ENCODE data around the gene MYO15A. TPM values are rescaled to one million over a fixed set of nuclear protein-coding genes. Genes with fewer than 3 reads are reported as not detected.

The MYO15A gene
- total RNA-seq = 0.07 and 0.20 TPM in 2 replicates

GRCh38 chr17:18108401-18109312 is at the start of gene MYO15A:
MYO15A (plus strand) TSS chr17:18108756; CDS start chr17:18118801, 10,045 bp downstream.
- DNase-seq (ENCODE audit: low read depth, low spot score) = no peak

GRCh38 chr17:18059283-18059682 is 49.3 kb upstream of the MYO15A start:
- DNase-seq (ENCODE audit: low read depth, low spot score) = no peak

GRCh38 chr17:18064053-18064452 is 44.5 kb upstream of the MYO15A start:
- DNase-seq (ENCODE audit: low read depth, low spot score) = no peak

- no peak for DNase-seq (ENCODE audit: low read depth, low spot score)
Measured at GRCh38 chr17:18065546-18065945, 43.0 kb upstream of the MYO15A start.

- no peak for DNase-seq (ENCODE audit: low read depth, low spot score)
Measured at GRCh38 chr17:18066866-18067265, 41.7 kb upstream of the MYO15A start.

- DNase-seq (ENCODE audit: low read depth, low spot score) = no peak
Measured at GRCh38 chr17:18069101-18069500, 39.5 kb upstream of the MYO15A start.

- DNase-seq (ENCODE audit: low read depth, low spot score) = no peak
Measured at GRCh38 chr17:18070861-18071340, 37.7 kb upstream of the MYO15A start.

- no peak for DNase-seq (ENCODE audit: low read depth, low spot score)
Measured at GRCh38 chr17:18071751-18072150, 36.8 kb upstream of the MYO15A start.

GRCh38 chr17:18074566-18075272 is 33.8 kb upstream of the MYO15A start:
- no peak for DNase-seq (ENCODE audit: low read depth, low spot score)

GRCh38 chr17:18076936-18077335 is 31.6 kb upstream of the MYO15A start:
- DNase-seq (ENCODE audit: low read depth, low spot score) = no peak

- DNase-seq (ENCODE audit: low read depth, low spot score) = no peak
Measured at GRCh38 chr17:18079543-18079942, 29.0 kb upstream of the MYO15A start.

GRCh38 chr17:18084256-18084655 is 24.3 kb upstream of the MYO15A start:
- no peak for DNase-seq (ENCODE audit: low read depth, low spot score)

GRCh38 chr17:18087610-18088491 is 20.7 kb upstream of the MYO15A start, which contains the start of gene DRG2:
DRG2 (plus strand) TSS chr17:18087948; CDS start chr17:18088024, 76 bp downstream.
- DNase-seq (ENCODE audit: low read depth, low spot score) = peak; percentile 60

GRCh38 chr17:18089613-18090012 is 18.9 kb upstream of the MYO15A start:
- no peak for DNase-seq (ENCODE audit: low read depth, low spot score)

GRCh38 chr17:18093616-18094408 is 14.7 kb upstream of the MYO15A start:
- DNase-seq (ENCODE audit: low read depth, low spot score) = peak; percentile 44

GRCh38 chr17:18094409-18094807 is 14.1 kb upstream of the MYO15A start:
- no peak for DNase-seq (ENCODE audit: low read depth, low spot score)

- DNase-seq (ENCODE audit: low read depth, low spot score) = no peak
Measured at GRCh38 chr17:18099516-18099915, 9.0 kb upstream of the MYO15A start.

GRCh38 chr17:18100616-18101015 is 7.9 kb upstream of the MYO15A start:
- no peak for DNase-seq (ENCODE audit: low read depth, low spot score)

- DNase-seq (ENCODE audit: low read depth, low spot score) = no peak
Measured at GRCh38 chr17:18101828-18102227, 6.7 kb upstream of the MYO15A start.

GRCh38 chr17:18102640-18103039 is 5.9 kb upstream of the MYO15A start:
- no peak for DNase-seq (ENCODE audit: low read depth, low spot score)
